ENCODE measurements around the gene DMXL2.

GRCh38 chr15:51652084-51652668 lies 29.6 kb upstream of the DMXL2 start:
- TF ChIP-seq EZH2 (IDR thresholded peaks at IDR 0.05; ENCODE audit: insufficient read depth, poor library complexity, severe bottlenecking) (no peak), EZH2phosphoT487 (IDR thresholded peaks at IDR 0.05; ENCODE audit: insufficient read depth, low read depth) (no peak)
